ENCODE measurements around the gene NRROS. TPM values are rescaled to one million over a fixed set of nuclear protein-coding genes. Genes with fewer than 3 reads are reported as not detected.

The NRROS gene
- total RNA-seq, 1 donor from 2014 or later: not detected

DNA sequence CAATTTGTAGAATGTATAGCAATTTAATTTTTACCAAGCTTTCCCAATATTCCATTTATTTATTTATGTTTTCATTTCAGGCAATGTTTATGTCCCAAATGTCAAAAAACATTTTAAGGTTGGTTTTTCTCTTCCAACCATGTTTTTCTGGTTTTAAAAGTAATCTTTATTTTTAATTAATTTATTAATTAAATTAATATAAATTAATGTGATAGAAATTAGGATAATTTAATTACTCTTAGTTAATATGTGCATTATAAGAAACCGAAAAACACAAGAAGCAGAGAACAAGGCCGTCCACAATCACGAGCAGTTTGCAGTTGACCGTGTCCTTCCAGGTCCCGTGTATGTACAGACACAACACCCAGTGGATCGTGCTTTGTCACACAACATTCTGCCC is 36.8 kb upstream of the NRROS start:
- Histone ChIP-seq H3K4me3 (ENCODE audit: low read depth, low read length) (no peak overlapping the region), H3K36me3 (ENCODE audit: control insufficient read depth, insufficient read depth, low read length) (no peaks in the 10 kb centered on the region), H3K27me3 (ENCODE audit: control insufficient read depth, insufficient read depth, low read length) (no peaks in the 10 kb centered on the region)
- FAIRE-seq (no peak), DNase-seq (ENCODE audit: low read depth) (no peak)
- TF ChIP-seq, protein P1, sequence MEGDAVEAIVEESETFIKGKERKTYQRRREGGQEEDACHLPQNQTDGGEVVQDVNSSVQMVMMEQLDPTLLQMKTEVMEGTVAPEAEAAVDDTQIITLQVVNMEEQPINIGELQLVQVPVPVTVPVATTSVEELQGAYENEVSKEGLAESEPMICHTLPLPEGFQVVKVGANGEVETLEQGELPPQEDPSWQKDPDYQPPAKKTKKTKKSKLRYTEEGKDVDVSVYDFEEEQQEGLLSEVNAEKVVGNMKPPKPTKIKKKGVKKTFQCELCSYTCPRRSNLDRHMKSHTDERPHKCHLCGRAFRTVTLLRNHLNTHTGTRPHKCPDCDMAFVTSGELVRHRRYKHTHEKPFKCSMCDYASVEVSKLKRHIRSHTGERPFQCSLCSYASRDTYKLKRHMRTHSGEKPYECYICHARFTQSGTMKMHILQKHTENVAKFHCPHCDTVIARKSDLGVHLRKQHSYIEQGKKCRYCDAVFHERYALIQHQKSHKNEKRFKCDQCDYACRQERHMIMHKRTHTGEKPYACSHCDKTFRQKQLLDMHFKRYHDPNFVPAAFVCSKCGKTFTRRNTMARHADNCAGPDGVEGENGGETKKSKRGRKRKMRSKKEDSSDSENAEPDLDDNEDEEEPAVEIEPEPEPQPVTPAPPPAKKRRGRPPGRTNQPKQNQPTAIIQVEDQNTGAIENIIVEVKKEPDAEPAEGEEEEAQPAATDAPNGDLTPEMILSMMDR (IDR thresholded peaks at IDR 0.05; ENCODE audit: insufficient read depth, low read length, severe bottlenecking): no peak

DNA sequence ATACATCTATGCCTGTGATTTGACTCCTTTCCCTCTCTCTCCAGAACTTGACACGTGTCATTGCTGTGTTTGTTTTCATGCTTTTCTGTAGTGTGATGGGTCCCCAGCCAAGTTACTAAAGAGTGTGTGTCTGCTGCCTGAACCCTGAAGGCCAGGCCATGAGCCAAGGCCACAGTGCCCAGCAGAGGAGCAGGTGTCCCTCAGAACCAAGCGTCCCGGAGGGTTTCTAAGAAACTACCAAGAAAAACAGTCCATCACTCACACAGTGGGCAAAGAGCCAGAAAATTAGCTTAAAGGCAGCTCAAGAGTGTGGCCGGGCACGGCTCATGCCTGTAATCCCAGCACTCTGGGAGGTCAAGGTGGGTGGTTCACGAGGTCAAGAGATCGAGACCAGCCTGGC is 35.8 kb upstream of the NRROS start:
- no peak for DNase-seq (ENCODE audit: low read depth)
- H3K36me3 ChIP-seq (ENCODE audit: control insufficient read depth, insufficient read depth, low read length): no peaks in the 10 kb centered on the region
- H3K27me3 ChIP-seq (ENCODE audit: control insufficient read depth, insufficient read depth, low read length): no peaks in the 10 kb centered on the region
- FAIRE-seq: no peak
- H3K4me3 ChIP-seq (ENCODE audit: low read depth, low read length): no peak overlapping the region
- TF ChIP-seq, protein P1 (IDR thresholded peaks at IDR 0.05; ENCODE audit: insufficient read depth, low read length, severe bottlenecking): no peak

DNA sequence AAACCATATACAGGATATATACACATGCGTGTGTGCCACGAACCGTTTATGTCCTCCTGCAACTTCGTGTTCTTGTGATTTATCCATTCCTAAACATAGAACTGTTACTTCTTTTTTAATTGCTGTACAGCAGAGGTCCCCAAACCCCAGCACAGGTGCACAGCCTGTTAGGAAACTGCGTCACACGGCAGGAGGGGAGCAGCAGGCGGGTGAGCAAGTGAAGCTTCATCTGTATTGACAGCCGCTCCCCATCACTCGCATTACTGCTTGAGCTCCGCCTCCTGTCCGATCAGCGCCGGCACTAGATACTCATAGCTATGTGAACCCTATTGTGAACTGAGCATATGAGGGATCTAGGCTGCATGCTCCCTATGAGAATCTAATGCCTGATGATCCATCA is 34.9 kb upstream of the NRROS start:
- FAIRE-seq (no peak), DNase-seq (ENCODE audit: low read depth) (no peak)
- TF ChIP-seq, protein P1 (IDR thresholded peaks at IDR 0.05; ENCODE audit: insufficient read depth, low read length, severe bottlenecking): no peak
- H3K27me3 ChIP-seq (ENCODE audit: control insufficient read depth, insufficient read depth, low read length): no peaks in the 10 kb centered on the region
- H3K36me3 ChIP-seq (ENCODE audit: control insufficient read depth, insufficient read depth, low read length): no peaks in the 10 kb centered on the region
- no peak overlapping the region for H3K4me3 ChIP-seq (ENCODE audit: low read depth, low read length)

DNA sequence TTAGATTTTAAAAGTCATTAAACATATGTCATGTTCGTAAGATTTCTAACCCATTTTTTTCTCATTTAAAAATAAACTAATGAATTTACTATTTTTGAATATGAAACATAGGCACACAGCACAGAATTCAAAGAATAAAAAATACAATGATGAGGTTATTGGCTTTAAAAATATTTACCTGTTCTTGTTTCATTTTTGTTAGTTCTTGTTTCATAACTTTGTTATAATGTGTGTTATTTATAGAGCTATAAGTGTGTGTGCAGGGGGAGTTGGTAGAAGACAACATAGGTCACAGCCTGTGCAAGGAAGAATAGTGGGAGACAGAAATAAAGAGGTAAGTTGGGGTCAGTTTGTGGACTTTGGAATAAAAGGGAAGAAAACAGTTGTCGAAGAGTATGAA is 30.8 kb upstream of the NRROS start:
- no peak for FAIRE-seq
- Histone ChIP-seq H3K36me3 (ENCODE audit: control insufficient read depth, insufficient read depth, low read length) (no peaks in the 10 kb centered on the region), H3K4me3 (ENCODE audit: low read depth, low read length) (no peak overlapping the region), H3K27me3 (ENCODE audit: control insufficient read depth, insufficient read depth, low read length) (no peaks in the 10 kb centered on the region)
- TF ChIP-seq, protein P1 (IDR thresholded peaks at IDR 0.05; ENCODE audit: insufficient read depth, low read length, severe bottlenecking): no peak
- no peak for DNase-seq (ENCODE audit: low read depth)

DNA sequence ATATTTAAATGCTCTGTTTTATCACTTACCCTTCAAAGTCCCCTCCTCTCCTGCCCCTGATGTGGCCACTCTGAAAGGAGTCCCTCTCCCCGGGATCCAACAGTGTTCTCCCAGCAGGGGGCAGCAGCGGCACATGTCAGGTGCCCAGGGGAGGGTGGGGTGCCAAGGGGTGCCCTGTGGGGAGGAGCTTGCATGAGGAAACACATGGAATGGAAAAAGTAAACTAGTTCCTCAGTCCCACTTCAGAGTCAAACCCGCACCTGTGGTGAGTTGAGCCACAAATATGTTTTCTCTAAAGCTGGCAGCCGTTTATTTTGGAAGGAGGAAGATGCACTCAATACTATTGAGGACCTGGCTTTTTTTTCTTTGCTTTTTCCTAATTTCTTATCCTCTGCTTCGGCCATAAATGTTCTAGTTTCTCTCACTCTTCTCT is 30.1 kb upstream of the NRROS start:
- Histone ChIP-seq H3K27me3 (ENCODE audit: control insufficient read depth, insufficient read depth, low read length) (no peaks in the 10 kb centered on the region), H3K4me3 (ENCODE audit: low read depth, low read length) (no peak overlapping the region), H3K36me3 (ENCODE audit: control insufficient read depth, insufficient read depth, low read length) (no peaks in the 10 kb centered on the region)
- FAIRE-seq (no peak), DNase-seq (ENCODE audit: low read depth) (peak; percentile 60)
- TF ChIP-seq, protein P1 (IDR thresholded peaks at IDR 0.05; ENCODE audit: insufficient read depth, low read length, severe bottlenecking): peak; percentile 76

DNA sequence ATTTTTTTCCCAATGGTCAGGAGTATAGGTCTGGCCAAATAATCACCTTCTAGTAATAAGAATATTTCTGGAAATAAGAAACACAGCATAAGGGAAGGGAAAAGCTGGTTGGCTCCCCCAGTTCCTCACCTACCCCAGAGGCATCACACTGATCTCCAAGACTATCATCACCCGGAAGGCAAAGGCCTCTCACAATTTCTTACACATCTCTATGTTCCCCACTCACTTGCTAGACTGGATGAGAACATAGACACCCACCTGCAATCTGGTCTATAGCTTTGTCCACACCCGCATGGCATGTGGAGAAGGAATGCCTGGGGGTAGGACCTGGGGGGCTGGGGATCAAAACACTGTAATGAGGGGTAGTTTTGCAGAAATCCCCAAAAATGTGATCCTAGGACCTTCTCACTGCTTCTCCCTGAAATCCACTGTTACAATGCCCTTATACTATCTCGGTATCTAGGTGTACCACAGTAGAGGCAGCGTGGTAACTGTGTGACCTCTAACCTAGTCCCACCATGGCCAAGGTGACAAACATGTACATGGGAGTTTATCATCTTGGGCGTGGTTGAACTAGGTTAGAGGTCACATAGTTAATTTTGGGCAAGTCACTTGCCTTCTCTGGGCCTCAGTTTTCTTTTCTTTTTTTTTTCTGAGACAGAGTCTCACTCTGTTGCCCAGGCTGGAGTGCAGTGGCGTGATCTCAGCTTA is 29.5 kb upstream of the NRROS start:
- TF ChIP-seq, protein P1 (IDR thresholded peaks at IDR 0.05; ENCODE audit: insufficient read depth, low read length, severe bottlenecking): no peak
- H3K36me3 ChIP-seq (ENCODE audit: control insufficient read depth, insufficient read depth, low read length): no peaks in the 10 kb centered on the region
- H3K4me3 ChIP-seq (ENCODE audit: low read depth, low read length): no peak overlapping the region
- DNase-seq (ENCODE audit: low read depth) (no peak), FAIRE-seq (no peak)
- H3K27me3 ChIP-seq (ENCODE audit: control insufficient read depth, insufficient read depth, low read length): no peaks in the 10 kb centered on the region
